ENCODE measurements around the gene OPRD1. TPM values are rescaled to one million over a fixed set of nuclear protein-coding genes. Genes with fewer than 3 reads are reported as not detected.

Gene OPRD1
- total RNA-seq, 5 donors from 2014 or later (not counting 1 experiment from before 2014, with no cell fraction given): not detected

GRCh38 chr1:28887419-28887834 is 75.5 kb downstream of the OPRD1 start:
- Mint-ChIP-seq H3K4me1 (peaks cover 54 to 62% (median 56%) of the 10 kb centered on the region in 3 donors), H3K36me3 (peaks cover 4% of the 10 kb centered on the region), H3K27me3 (no peaks in the 10 kb centered on the region), H3K4me3 (peak overlapping the region; percentile 84 to 94 (median 92)), H3K9me3 (no peaks in the 10 kb centered on the region), H3K27ac (peak overlapping the region; percentile 82 to 91)
- H3K27ac ChIP-seq (ENCODE audit: low read length): peak overlapping the region; percentile 75
- no peaks in the 10 kb centered on the region for H3K36me3 ChIP-seq (ENCODE audit: control insufficient read depth in 2 of 2, extremely low read depth in 1 of 2, insufficient read depth in 1 of 2, low read length in 1 of 2)
- ChIA-PET CTCF (interaction anchor here in 1 of 2 donors (0.6 to 0.7 kb wide), 2 partner anchors 41 to 113 kb away, joined by 3 to 4 read pairs; no protein-coding TSS in a partner anchor), POLR2A (no interaction called here)
- H3K4me1 ChIP-seq (ENCODE audit: control insufficient read depth in 1 of 2, extremely low read depth in 1 of 2, insufficient read depth in 2 of 2, low read length in 2 of 2): peaks cover 28 to 58% of the 10 kb centered on the region in 2 experiments
- DNase-seq (peak in 32 of 35 experiments; percentile 16 to 78 (median 42)), ATAC-seq (replicated peaks in 1 of 4) (peak; percentile 3 to 15 (median 10))
- peak overlapping the region; percentile 88 to 97 for H3K4me3 ChIP-seq (ENCODE audit: control insufficient read depth in 1 of 2, extremely low read depth in 1 of 2, low read length in 1 of 2)
- H3K27me3 ChIP-seq (replicated peaks in 1 of 2; ENCODE audit: control insufficient read depth in 2 of 2, extremely low read depth in 1 of 2, insufficient read depth in 2 of 2, low read length in 1 of 2): no peaks in the 10 kb centered on the region
- WGBS (ENCODE audit: insufficient coverage): under 1% methylated on average over 41 of the region's 41 CpGs
- no peaks in the 10 kb centered on the region for H3K9me3 ChIP-seq

DNA sequence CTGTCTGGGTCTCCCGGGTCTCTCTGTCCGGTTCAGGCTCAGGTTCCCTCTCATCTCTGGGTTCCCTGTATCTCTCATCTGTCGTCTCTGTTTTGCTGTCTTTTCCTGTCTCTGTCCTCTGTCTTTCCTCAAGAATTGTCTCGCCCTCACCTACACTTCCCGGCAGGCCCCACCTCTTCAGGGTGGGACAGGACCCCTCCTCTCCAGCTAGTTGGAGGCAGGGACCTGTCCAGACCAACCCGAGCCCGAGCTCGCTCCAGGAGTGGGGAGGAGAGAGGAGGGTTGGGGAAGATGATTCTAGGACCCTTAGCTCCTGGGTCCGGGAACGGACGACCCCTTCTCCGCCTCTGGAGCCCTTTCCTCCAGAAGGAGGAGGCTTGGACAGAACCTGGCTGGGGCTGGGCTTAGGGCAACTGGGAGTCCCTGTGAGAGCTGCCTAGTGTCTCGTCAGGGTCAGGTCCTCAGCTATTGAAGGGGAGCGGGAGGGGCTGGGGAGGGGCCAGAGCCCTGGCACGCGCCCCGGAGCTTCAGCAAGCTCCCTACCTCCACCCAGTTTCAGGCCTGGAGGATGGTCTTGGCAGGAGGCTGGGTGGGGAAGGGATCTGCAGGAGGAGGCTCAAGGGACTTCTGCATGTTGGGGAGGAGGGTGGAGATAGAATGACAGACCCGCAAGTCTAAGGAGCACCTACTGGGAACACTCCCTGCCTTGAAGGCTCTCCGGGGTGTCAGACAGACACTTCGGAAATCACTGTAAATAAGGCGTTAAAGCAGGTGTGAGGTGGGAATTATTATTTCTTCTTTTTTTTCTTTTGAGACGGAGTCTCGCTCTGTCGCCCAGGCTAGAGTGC is 76.1 kb downstream of the OPRD1 start:
- no peaks in the 10 kb centered on the region for H3K9me3 ChIP-seq
- ChIA-PET POLR2A (no interaction called here), CTCF (interaction anchor here in 1 of 2 donors (0.6 to 0.7 kb wide), 2 partner anchors 42 to 113 kb away, joined by 3 to 4 read pairs; no protein-coding TSS in a partner anchor)
- H3K4me1 ChIP-seq (ENCODE audit: control insufficient read depth in 1 of 2, extremely low read depth in 1 of 2, insufficient read depth in 2 of 2, low read length in 2 of 2): peaks cover 28 to 56% of the 10 kb centered on the region in 2 experiments
- H3K9me3 Mint-ChIP-seq: no peaks in the 10 kb centered on the region
- peak overlapping the region; percentile 84 to 94 (median 92) for H3K4me3 Mint-ChIP-seq
- 56% methylated on average over 8 of the region's 24 CpGs for WGBS (ENCODE audit: insufficient coverage)
- H3K27me3 Mint-ChIP-seq: no peaks in the 10 kb centered on the region
- H3K36me3 ChIP-seq (ENCODE audit: control insufficient read depth in 2 of 2, extremely low read depth in 1 of 2, insufficient read depth in 1 of 2, low read length in 1 of 2): peaks cover 0 to 1% of the 10 kb centered on the region in 2 donors
- no peak for ATAC-seq (replicated peaks in 1 of 4)
- H3K4me3 ChIP-seq (ENCODE audit: control insufficient read depth in 1 of 2, extremely low read depth in 1 of 2, low read length in 1 of 2): peak overlapping the region; percentile 88 to 97
- peak overlapping the region; percentile 82 to 91 for H3K27ac Mint-ChIP-seq
- H3K4me1 Mint-ChIP-seq: peaks cover 54 to 61% (median 54%) of the 10 kb centered on the region in 3 donors
- no peaks in the 10 kb centered on the region for H3K27me3 ChIP-seq (replicated peaks in 1 of 2; ENCODE audit: control insufficient read depth in 2 of 2, extremely low read depth in 1 of 2, insufficient read depth in 2 of 2, low read length in 1 of 2)
- peaks cover 4% of the 10 kb centered on the region for H3K36me3 Mint-ChIP-seq
- H3K27ac ChIP-seq (ENCODE audit: low read length): peak overlapping the region; percentile 75
- DNase-seq: no peak

DNA sequence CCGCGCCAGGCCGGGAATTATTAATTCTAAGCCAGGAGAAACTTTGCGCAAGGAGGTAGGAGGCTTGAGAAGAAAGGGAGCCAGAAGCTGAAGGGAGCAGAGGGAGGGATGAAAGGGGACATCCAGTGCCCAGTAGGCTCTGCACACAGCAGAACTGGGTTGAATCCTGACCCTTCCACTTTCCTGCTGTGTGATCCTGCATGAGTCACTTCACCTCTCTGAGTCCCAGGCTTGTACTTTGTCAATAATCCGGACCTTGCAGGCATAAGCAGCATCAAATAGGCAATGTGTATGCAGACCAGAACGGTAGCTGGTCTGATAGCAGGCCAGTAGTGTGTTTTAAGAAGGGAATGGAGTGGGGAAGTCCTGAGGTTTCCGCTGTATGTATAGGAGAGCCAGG is 76.9 kb downstream of the OPRD1 start:
- Mint-ChIP-seq H3K4me3 (peak overlapping the region; percentile 84 to 94 (median 92)), H3K9me3 (no peaks in the 10 kb centered on the region), H3K27ac (peak overlapping the region; percentile 31 to 39), H3K4me1 (peaks cover 55 to 62% (median 57%) of the 10 kb centered on the region in 3 donors), H3K27me3 (no peaks in the 10 kb centered on the region), H3K36me3 (peaks cover 4% of the 10 kb centered on the region)
- H3K36me3 ChIP-seq (ENCODE audit: control insufficient read depth in 2 of 2, extremely low read depth in 1 of 2, insufficient read depth in 1 of 2, low read length in 1 of 2): peaks cover 3 to 4% of the 10 kb centered on the region in 2 donors
- H3K27ac ChIP-seq (ENCODE audit: low read length): no peak overlapping the region
- DNase-seq (no peak), ATAC-seq (replicated peaks in 1 of 4) (no peak)
- no peaks in the 10 kb centered on the region for H3K27me3 ChIP-seq (replicated peaks in 1 of 2; ENCODE audit: control insufficient read depth in 2 of 2, extremely low read depth in 1 of 2, insufficient read depth in 2 of 2, low read length in 1 of 2)
- CTCF ChIA-PET: no interaction called here
- H3K9me3 ChIP-seq: no peaks in the 10 kb centered on the region
- WGBS (ENCODE audit: insufficient coverage): 98% methylated on average over 7 of the region's 7 CpGs
- POLR2A ChIA-PET: no interaction called here
- peaks cover 26 to 49% of the 10 kb centered on the region in 2 experiments for H3K4me1 ChIP-seq (ENCODE audit: control insufficient read depth in 1 of 2, extremely low read depth in 1 of 2, insufficient read depth in 2 of 2, low read length in 2 of 2)
- H3K4me3 ChIP-seq (ENCODE audit: control insufficient read depth in 1 of 2, extremely low read depth in 1 of 2, low read length in 1 of 2): no peak overlapping the region

- no peaks in the 10 kb centered on the region for H3K9me3 ChIP-seq
- Mint-ChIP-seq H3K4me1 (peaks cover 54 to 60% (median 54%) of the 10 kb centered on the region in 3 donors), H3K27me3 (no peaks in the 10 kb centered on the region), H3K36me3 (peaks cover 4% of the 10 kb centered on the region), H3K4me3 (peak overlapping the region; percentile 84 to 94 (median 92)), H3K27ac (peak overlapping the region in 1 of 2 donors; percentile 39), H3K9me3 (no peaks in the 10 kb centered on the region)
- H3K36me3 ChIP-seq (ENCODE audit: control insufficient read depth in 2 of 2, extremely low read depth in 1 of 2, insufficient read depth in 1 of 2, low read length in 1 of 2): peaks cover 3 to 4% of the 10 kb centered on the region in 2 donors
- no peak overlapping the region for H3K4me3 ChIP-seq (ENCODE audit: control insufficient read depth in 1 of 2, extremely low read depth in 1 of 2, low read length in 1 of 2)
- ChIA-PET CTCF (interaction anchor here in 1 of 2 donors (0.6 kb wide), 1 partner anchor 285 kb away, joined by 4 read pairs; no protein-coding TSS in a partner anchor), POLR2A (no interaction called here)
- no peak for DNase-seq
- 98% methylated on average over 5 of the region's 5 CpGs for WGBS (ENCODE audit: insufficient coverage)
- H3K27ac ChIP-seq (ENCODE audit: low read length): no peak overlapping the region
- peaks cover 25 to 45% of the 10 kb centered on the region in 2 experiments for H3K4me1 ChIP-seq (ENCODE audit: control insufficient read depth in 1 of 2, extremely low read depth in 1 of 2, insufficient read depth in 2 of 2, low read length in 2 of 2)
- no peak for ATAC-seq (replicated peaks in 1 of 4)
- H3K27me3 ChIP-seq (replicated peaks in 1 of 2; ENCODE audit: control insufficient read depth in 2 of 2, extremely low read depth in 1 of 2, insufficient read depth in 2 of 2, low read length in 1 of 2): no peaks in the 10 kb centered on the region
Measured at GRCh38 chr1:28889357-28889756, 77.4 kb downstream of the OPRD1 start.

- Mint-ChIP-seq H3K4me1 (peaks cover 44 to 53% (median 48%) of the 10 kb centered on the region in 3 donors), H3K4me3 (no peak overlapping the region)
Measured at GRCh38 chr1:28890435-28890834, 78.5 kb downstream of the OPRD1 start.

DNA sequence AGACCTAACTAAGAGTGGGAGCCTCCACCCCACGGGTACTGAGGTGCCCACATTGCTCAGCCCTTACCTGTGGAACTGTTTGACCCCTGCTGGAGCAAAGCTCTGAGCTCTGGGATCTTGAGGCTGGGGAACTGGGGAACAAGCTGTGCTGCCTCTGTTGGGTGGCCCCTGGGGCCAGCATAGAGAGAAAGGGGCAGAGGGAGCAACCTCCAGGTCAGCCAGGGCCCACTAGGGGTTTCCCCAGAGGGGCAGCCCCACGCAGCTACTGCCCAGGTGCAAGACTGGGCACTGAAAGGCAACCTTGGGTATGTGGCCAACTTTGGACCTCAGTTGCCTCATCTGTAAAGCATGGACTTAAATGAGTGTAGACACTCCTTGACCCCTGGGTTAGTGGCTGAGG is 78.9 kb downstream of the OPRD1 start:
- no peak overlapping the region for H3K4me3 ChIP-seq (ENCODE audit: control insufficient read depth in 1 of 2, extremely low read depth in 1 of 2, low read length in 1 of 2)
- Mint-ChIP-seq H3K27ac (peak overlapping the region in 1 of 2 donors; percentile 23), H3K27me3 (no peaks in the 10 kb centered on the region), H3K36me3 (peaks cover 7% of the 10 kb centered on the region), H3K4me3 (no peak overlapping the region), H3K4me1 (peaks cover 42 to 49% (median 45%) of the 10 kb centered on the region in 3 donors), H3K9me3 (no peaks in the 10 kb centered on the region)
- peaks cover 3 to 8% of the 10 kb centered on the region in 2 donors for H3K36me3 ChIP-seq (ENCODE audit: control insufficient read depth in 2 of 2, extremely low read depth in 1 of 2, insufficient read depth in 1 of 2, low read length in 1 of 2)
- 83% methylated on average over 2 of the region's 2 CpGs for WGBS (ENCODE audit: insufficient coverage)
- H3K27ac ChIP-seq (ENCODE audit: low read length): no peak overlapping the region
- ChIA-PET CTCF (interaction anchor here in 1 of 2 donors (0.6 kb wide), 1 partner anchor 30 kb away, joined by 3 read pairs; no protein-coding TSS in a partner anchor), POLR2A (interaction anchor here in 1 of 2 donors (0.5 kb wide), 1 partner anchor 50 kb away, joined by 3 read pairs; no protein-coding TSS in a partner anchor)
- DNase-seq (no peak), ATAC-seq (replicated peaks in 1 of 4) (no peak)
- no peaks in the 10 kb centered on the region for H3K9me3 ChIP-seq
- peaks cover 12 to 36% of the 10 kb centered on the region in 2 experiments for H3K4me1 ChIP-seq (ENCODE audit: control insufficient read depth in 1 of 2, extremely low read depth in 1 of 2, insufficient read depth in 2 of 2, low read length in 2 of 2)
- no peaks in the 10 kb centered on the region for H3K27me3 ChIP-seq (replicated peaks in 1 of 2; ENCODE audit: control insufficient read depth in 2 of 2, extremely low read depth in 1 of 2, insufficient read depth in 2 of 2, low read length in 1 of 2)

More at GRCh38 chr1:28890435-28890834, 78.5 kb downstream of the OPRD1 start:
- Histone ChIP-seq H3K27ac (ENCODE audit: low read length) (no peak overlapping the region), H3K4me3 (ENCODE audit: control insufficient read depth in 1 of 2, extremely low read depth in 1 of 2, low read length in 1 of 2) (no peak overlapping the region), H3K9me3 (no peaks in the 10 kb centered on the region), H3K4me1 (ENCODE audit: control insufficient read depth in 1 of 2, extremely low read depth in 1 of 2, insufficient read depth in 2 of 2, low read length in 2 of 2) (peaks cover 16 to 40% of the 10 kb centered on the region in 2 experiments), H3K27me3 (replicated peaks in 1 of 2; ENCODE audit: control insufficient read depth in 2 of 2, extremely low read depth in 1 of 2, insufficient read depth in 2 of 2, low read length in 1 of 2) (no peaks in the 10 kb centered on the region), H3K36me3 (ENCODE audit: control insufficient read depth in 2 of 2, extremely low read depth in 1 of 2, insufficient read depth in 1 of 2, low read length in 1 of 2) (peaks cover 3 to 8% of the 10 kb centered on the region in 2 donors)
- peaks cover 7% of the 10 kb centered on the region for H3K36me3 Mint-ChIP-seq
- H3K27ac Mint-ChIP-seq: peak overlapping the region in 1 of 2 donors; percentile 39
- POLR2A ChIA-PET: no interaction called here
- CTCF ChIA-PET: no interaction called here
- DNase-seq (no peak), ATAC-seq (replicated peaks in 1 of 4) (no peak)
- no peaks in the 10 kb centered on the region for H3K9me3 Mint-ChIP-seq
- 100% methylated on average over 1 of the region's 8 CpGs for WGBS (ENCODE audit: insufficient coverage)
- no peaks in the 10 kb centered on the region for H3K27me3 Mint-ChIP-seq
